ENCODE measurements around the gene CCS.

DNA sequence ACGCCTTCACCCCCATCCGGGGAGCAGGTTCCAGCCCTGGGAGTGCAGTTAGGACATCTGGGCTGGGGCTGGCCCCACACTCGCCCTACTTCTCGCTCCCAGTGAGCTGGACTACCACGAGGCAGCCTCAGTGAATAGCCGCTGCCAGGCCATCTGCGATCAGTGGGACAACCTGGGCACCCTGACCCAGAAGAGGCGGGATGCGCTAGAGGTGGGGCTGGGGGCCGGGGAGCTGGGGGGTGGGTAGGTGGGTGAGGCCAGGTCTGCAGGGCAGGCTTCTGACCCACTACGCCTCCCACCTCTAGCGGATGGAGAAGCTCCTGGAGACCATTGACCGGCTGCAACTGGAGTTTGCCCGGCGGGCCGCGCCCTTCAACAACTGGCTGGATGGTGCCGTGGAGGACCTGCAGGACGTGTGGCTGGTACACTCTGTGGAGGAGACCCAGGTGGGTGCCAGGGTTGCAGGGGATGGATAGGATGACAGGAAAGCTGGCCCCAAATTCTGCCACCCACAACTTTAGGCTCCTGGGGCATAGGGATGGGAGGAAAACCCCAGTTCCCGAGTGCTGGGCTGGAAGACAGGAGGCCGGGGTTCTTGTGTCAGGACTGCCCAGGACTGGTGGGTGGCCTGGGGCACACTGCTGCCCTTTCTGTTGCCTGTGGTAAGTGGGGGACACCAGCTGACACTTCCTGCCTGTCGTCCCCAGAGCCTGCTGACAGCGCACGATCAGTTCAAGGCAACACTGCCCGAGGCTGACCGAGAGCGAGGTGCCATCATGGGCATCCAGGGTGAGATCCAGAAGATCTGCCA, 32.9 kb upstream of the CCS start:
- TF ChIP-seq, protein P1, sequence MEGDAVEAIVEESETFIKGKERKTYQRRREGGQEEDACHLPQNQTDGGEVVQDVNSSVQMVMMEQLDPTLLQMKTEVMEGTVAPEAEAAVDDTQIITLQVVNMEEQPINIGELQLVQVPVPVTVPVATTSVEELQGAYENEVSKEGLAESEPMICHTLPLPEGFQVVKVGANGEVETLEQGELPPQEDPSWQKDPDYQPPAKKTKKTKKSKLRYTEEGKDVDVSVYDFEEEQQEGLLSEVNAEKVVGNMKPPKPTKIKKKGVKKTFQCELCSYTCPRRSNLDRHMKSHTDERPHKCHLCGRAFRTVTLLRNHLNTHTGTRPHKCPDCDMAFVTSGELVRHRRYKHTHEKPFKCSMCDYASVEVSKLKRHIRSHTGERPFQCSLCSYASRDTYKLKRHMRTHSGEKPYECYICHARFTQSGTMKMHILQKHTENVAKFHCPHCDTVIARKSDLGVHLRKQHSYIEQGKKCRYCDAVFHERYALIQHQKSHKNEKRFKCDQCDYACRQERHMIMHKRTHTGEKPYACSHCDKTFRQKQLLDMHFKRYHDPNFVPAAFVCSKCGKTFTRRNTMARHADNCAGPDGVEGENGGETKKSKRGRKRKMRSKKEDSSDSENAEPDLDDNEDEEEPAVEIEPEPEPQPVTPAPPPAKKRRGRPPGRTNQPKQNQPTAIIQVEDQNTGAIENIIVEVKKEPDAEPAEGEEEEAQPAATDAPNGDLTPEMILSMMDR (IDR thresholded peaks at IDR 0.05): no peak
- TF ChIP-seq POLR2A (IDR thresholded peaks at IDR 0.05): no peak

Measured in body of pancreas (tissue), 4 donors.